ENCODE measurements around the gene SPACA6. TPM values are rescaled to one million over a fixed set of nuclear protein-coding genes. Genes with fewer than 3 reads are reported as not detected.

Gene SPACA6
- total and polyA plus RNA-seq, 2 experiments from 2014 or later = 5.1 to 11.5 TPM

GRCh38 chr19:51691584-51692428, 1.3 kb upstream of the SPACA6 start:
- H3K27ac Mint-ChIP-seq = no peak overlapping the region
- no peak overlapping the region for H2AFZ ChIP-seq
- H3K9me3 Mint-ChIP-seq = peaks cover 13% of the 10 kb centered on the region
- H3K27me3 Mint-ChIP-seq (ENCODE audit: insufficient read depth, low read depth, poor library complexity) = peaks cover 23% of the 10 kb centered on the region
- ATAC-seq = no peak
- H3K36me3 ChIP-seq (ENCODE audit: insufficient read depth) = no peaks in the 10 kb centered on the region
- no peaks in the 10 kb centered on the region for H3K27me3 ChIP-seq (ENCODE audit: insufficient read depth)
- H3K9me2 ChIP-seq (ENCODE audit: insufficient read depth) = no peaks in the 10 kb centered on the region
- TF ChIP-seq EZH2phosphoT487 (IDR thresholded peaks at IDR 0.05; ENCODE audit: unreplicated experiment) = no peak
- no peak for TF ChIP-seq ZNF331 (CRISPR knock-in tag; IDR thresholded peaks at IDR 0.05; ENCODE audit: low read depth)
- TF ChIP-seq ETS1 (IDR thresholded peaks at IDR 0.05) = no peak
- TF ChIP-seq JUNB (IDR thresholded peaks at IDR 0.05; ENCODE audit: unreplicated experiment) = no peak
- TF ChIP-seq CTCF (conservative IDR thresholded peaks at IDR 0.05; ENCODE audit: low read depth in 2 of 2) = no peak
- no peak for TF ChIP-seq EZH2 (IDR thresholded peaks at IDR 0.05; ENCODE audit: low read depth, unreplicated experiment)
- TF ChIP-seq REST (IDR thresholded peaks at IDR 0.05; ENCODE audit: unreplicated experiment) = no peak
- no peak for TF ChIP-seq CREB1 (CRISPR knock-in tag; IDR thresholded peaks at IDR 0.05; ENCODE audit: low read depth)
- TF ChIP-seq NANOG (IDR thresholded peaks at IDR 0.05; ENCODE audit: borderline replicate concordance) = no peak
- no peak for TF ChIP-seq STAT1 (IDR thresholded peaks at IDR 0.05; ENCODE audit: unreplicated experiment)
- TF ChIP-seq ZNF462 (CRISPR knock-in tag; IDR thresholded peaks at IDR 0.05) = no peak
- TF ChIP-seq ZNF114 (CRISPR knock-in tag; IDR thresholded peaks at IDR 0.05) = no peak
- no peak for TF ChIP-seq POLR2AphosphoS5 (IDR thresholded peaks at IDR 0.05; ENCODE audit: low read depth)
- H3K4me3 ChIP-seq = peak overlapping the region; percentile 76
- H3K4me1 Mint-ChIP-seq = peaks cover 42% of the 10 kb centered on the region
- 0 out of 2 replicates have a peak, but pooled peaks cover 9% of the 10 kb centered on the region for H3F3A ChIP-seq (replicated peaks; ENCODE audit: low read depth)
- H3K4me3 Mint-ChIP-seq = peak overlapping the region; percentile 69
- H3K79me2 ChIP-seq (replicated peaks; ENCODE audit: insufficient read depth) = peaks cover 16% of the 10 kb centered on the region; the same call in 1 of the 2 replicates
- DNase-seq (ENCODE audit: low spot score) = peak; percentile 37
- peaks cover 19% of the 10 kb centered on the region; the same call in 2 of the 3 replicates for H3K36me3 Mint-ChIP-seq (ENCODE audit: low read depth)
- peaks cover 22% of the 10 kb centered on the region for H3K4me1 ChIP-seq (ENCODE audit: insufficient read depth)
- H4K20me1 ChIP-seq (replicated peaks; ENCODE audit: insufficient read depth) = no peaks in the 10 kb centered on the region; the same call in 1 of the 2 replicates
- H3K27ac ChIP-seq (ENCODE audit: low read depth) = no peak overlapping the region
- H3K4me2 ChIP-seq = peak overlapping the region; percentile 98
